Uterus (tissue), 4 donors: ENCODE measurements around the gene COG7. TPM values are rescaled to one million over a fixed set of nuclear protein-coding genes. Genes with fewer than 3 reads are reported as not detected.

Experiments
- DNase-seq, 2 donors: peaks; one replicate each; pipeline ENCODE4 v3.0.0-alpha.2; 2019 to 2020
- H3K27ac ChIP-seq, 2 donors: fragments of 200-600 bp; sonication (generic); 1 replicate in 1 of 2; 2 replicates in 1 of 2; pipeline ENCODE4 v1.5.1; 2016 to 2018
- H3K27me3 ChIP-seq, 2 donors: fragments of 200-600 bp; sonication (generic); one replicate each; pipeline ENCODE4 v1.5.1; 2018 to 2019; ENCODE audit warnings: control low read depth in 1 of 2
- H3K36me3 ChIP-seq, 2 donors: fragments of 200-600 bp; sonication (generic); one replicate each; pipeline ENCODE4 v1.5.1; 2019; ENCODE audit warnings: control low read depth in 1 of 2
- H3K4me1 ChIP-seq, 2 donors: fragments of 200-600 bp; sonication (generic); one replicate each; pipeline ENCODE4 v1.5.1; 2018 to 2019; ENCODE audit warnings: control low read depth in 1 of 2
- H3K4me3 ChIP-seq, 2 donors: fragments of 200-600 bp; sonication (generic); 1 replicate in 1 of 2; 2 replicates in 1 of 2; pipeline ENCODE4 v1.5.1; 2018 to 2019; ENCODE audit warnings: mild to moderate bottlenecking in 1 of 2
- H3K9me3 ChIP-seq, 2 donors: fragments of 200-600 bp; sonication (generic); one replicate each; pipeline ENCODE4 v1.5.1; 2019; ENCODE audit warnings: control low read depth in 1 of 2
- POLR2A ChIP-seq, 2 donors: fragments of 450-650 bp; IDR thresholded peaks; one replicate each; pipeline ENCODE4 v1.6.1; 2016; ENCODE audit warnings: antibody characterized with exemption in 2 of 2, mild to moderate bottlenecking in 1 of 2, moderate library complexity in 1 of 2
- intact Hi-C: fragments of 100-400 bp; cut with DNase I; formaldehyde crosslinking; loops from one replicate; pipeline ENCODE4 v1.15.1; 2023; ENCODE audit warnings: low total_unique reads
- total RNA-seq, 4 donors: library from RNA; depleted of rRNA in 3 of 4; stranded (reverse); fragments of >200 nt in 3 of 4; gene quantifications; one replicate each; pipeline versions ENCODE4 v1.1.0 to v1.2.4, GENCODE V29; 2014 to 2023
- TF ChIP-seq, protein P1 (sequence below), 4 experiments: fragments of 200-600 bp in 2 of 4; fragments of 450-650 bp in 2 of 4; sonication (generic) in 2 of 4; IDR thresholded peaks; one replicate each; pipeline ENCODE4 v1.5.1; 2016 to 2019; ENCODE audit warnings: antibody characterized with exemption in 4 of 4, mild to moderate bottlenecking in 2 of 4, moderate library complexity in 1 of 4
- donor health status: DM: yes; HTN: yes; CAD: no.

COG7 gene
- total RNA-seq, 4 donors from 2014 or later, result 11.5 to 393 (median 32.2) TPM

- no peak overlapping the region for H3K4me3 ChIP-seq
- no peak for DNase-seq
- no peaks in the 10 kb centered on the region for H3K36me3 ChIP-seq
- H3K9me3 ChIP-seq, result no peaks in the 10 kb centered on the region
- TF ChIP-seq, protein P1, sequence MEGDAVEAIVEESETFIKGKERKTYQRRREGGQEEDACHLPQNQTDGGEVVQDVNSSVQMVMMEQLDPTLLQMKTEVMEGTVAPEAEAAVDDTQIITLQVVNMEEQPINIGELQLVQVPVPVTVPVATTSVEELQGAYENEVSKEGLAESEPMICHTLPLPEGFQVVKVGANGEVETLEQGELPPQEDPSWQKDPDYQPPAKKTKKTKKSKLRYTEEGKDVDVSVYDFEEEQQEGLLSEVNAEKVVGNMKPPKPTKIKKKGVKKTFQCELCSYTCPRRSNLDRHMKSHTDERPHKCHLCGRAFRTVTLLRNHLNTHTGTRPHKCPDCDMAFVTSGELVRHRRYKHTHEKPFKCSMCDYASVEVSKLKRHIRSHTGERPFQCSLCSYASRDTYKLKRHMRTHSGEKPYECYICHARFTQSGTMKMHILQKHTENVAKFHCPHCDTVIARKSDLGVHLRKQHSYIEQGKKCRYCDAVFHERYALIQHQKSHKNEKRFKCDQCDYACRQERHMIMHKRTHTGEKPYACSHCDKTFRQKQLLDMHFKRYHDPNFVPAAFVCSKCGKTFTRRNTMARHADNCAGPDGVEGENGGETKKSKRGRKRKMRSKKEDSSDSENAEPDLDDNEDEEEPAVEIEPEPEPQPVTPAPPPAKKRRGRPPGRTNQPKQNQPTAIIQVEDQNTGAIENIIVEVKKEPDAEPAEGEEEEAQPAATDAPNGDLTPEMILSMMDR (IDR thresholded peaks at IDR 0.05), result no peak
- TF ChIP-seq POLR2A (IDR thresholded peaks at IDR 0.05), result no peak
- H3K4me1 ChIP-seq, result no peaks in the 10 kb centered on the region
- H3K27ac ChIP-seq, result no peak overlapping the region
- no peaks in the 10 kb centered on the region for H3K27me3 ChIP-seq
- intact Hi-C loops, result no loop called here
These were observed 38.3 kb downstream of the COG7 start for GRCh38 chr16:23414731-23415130.

DNA sequence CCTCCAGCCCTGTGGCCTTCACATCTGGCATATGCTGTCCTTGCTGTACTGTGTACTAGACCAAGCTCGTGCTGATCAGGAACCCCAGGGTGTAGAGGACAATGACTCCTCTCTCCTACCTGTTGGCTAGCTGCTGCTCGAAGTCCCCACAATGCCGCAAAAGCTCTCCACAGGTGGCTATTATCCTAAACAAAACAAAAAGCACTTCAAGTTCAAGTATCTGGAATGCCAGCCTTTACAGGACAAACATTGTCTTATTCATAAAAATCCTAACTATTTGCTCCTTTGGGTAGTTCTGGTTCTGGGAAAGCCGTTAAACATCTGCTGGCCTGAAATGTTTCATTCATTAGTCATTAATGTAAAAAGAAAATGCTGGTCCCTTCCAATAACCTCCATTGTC is 42.8 kb downstream of the COG7 start:
- no peak for DNase-seq
- H3K9me3 ChIP-seq, result no peaks in the 10 kb centered on the region
- H3K36me3 ChIP-seq, result no peaks in the 10 kb centered on the region
- H3K4me3 ChIP-seq, result no peak overlapping the region
- H3K4me1 ChIP-seq, result no peaks in the 10 kb centered on the region
- intact Hi-C loops, result no loop called here
- H3K27ac ChIP-seq, result no peak overlapping the region
- no peaks in the 10 kb centered on the region for H3K27me3 ChIP-seq
- TF ChIP-seq, protein P1 (IDR thresholded peaks at IDR 0.05), result no peak
- TF ChIP-seq POLR2A (IDR thresholded peaks at IDR 0.05), result no peak

DNA sequence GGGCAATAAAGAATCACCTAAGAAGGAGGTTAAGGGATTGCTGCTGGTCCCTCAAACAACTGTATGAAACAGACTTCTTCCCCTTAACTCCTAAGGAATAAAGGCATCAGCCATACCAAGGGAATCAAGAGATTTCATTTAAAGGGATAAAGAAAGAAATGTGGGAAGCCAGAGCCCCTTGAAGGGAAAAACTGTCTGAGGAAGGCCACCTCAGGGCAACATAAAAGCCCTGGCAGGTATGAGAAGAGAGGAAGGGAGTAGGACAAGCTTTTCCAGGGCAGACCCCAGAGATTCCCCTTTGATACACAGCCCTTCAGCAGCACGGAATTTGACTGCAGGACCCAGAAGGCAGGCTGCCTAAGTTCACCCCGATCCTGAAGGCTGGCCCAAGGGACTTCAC is 43.5 kb downstream of the COG7 start:
- DNase-seq, result no peak
- Histone ChIP-seq H3K27me3 (no peaks in the 10 kb centered on the region), H3K9me3 (no peaks in the 10 kb centered on the region), H3K4me3 (no peak overlapping the region), H3K27ac (no peak overlapping the region), H3K36me3 (no peaks in the 10 kb centered on the region), H3K4me1 (no peaks in the 10 kb centered on the region)
- TF ChIP-seq, protein P1 (IDR thresholded peaks at IDR 0.05), result no peak
- TF ChIP-seq POLR2A (IDR thresholded peaks at IDR 0.05), result no peak
- intact Hi-C loops, result no loop called here

- intact Hi-C loops, result no loop called here
- H3K27me3 ChIP-seq, result no peaks in the 10 kb centered on the region
- H3K27ac ChIP-seq, result no peak overlapping the region
- H3K36me3 ChIP-seq, result no peaks in the 10 kb centered on the region
- DNase-seq, result no peak
- no peaks in the 10 kb centered on the region for H3K9me3 ChIP-seq
- no peaks in the 10 kb centered on the region for H3K4me1 ChIP-seq
- no peak overlapping the region for H3K4me3 ChIP-seq
- no peak for TF ChIP-seq POLR2A (IDR thresholded peaks at IDR 0.05)
- TF ChIP-seq, protein P1 (IDR thresholded peaks at IDR 0.05), result no peak
These were observed 44.1 kb downstream of the COG7 start for GRCh38 chr16:23408823-23409298.

DNA sequence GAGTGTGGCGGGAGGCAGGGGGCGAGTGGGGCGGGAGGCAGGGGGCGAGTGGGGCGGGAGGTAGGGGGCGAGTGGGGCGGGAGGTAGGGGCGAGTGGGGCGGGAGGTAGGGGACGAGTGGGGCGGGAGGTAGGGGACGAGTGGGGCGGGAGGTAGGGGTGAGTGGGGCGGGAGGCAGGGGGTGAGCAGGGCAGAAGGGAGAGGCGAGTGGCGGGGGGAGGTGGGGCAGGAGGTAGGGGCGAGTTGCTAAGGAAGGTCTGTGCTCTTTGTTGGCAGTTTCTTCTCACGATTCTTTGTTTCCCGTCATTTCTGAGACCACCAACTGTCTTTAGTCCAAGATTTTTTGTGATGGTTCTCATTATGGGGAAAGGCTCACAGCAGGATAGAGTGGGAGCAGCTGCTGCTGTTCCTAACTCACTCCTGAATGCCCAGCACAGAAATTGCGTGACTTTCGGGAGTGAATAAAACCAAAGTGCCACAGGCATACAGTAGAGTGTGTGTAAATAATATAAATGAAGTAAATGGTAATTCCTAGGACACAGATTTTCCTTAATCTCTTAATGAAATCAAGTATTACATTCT is 44.7 kb downstream of the COG7 start:
- intact Hi-C loops, result no loop called here
- Histone ChIP-seq H3K4me1 (no peaks in the 10 kb centered on the region), H3K27ac (no peak overlapping the region), H3K36me3 (no peaks in the 10 kb centered on the region), H3K27me3 (no peaks in the 10 kb centered on the region), H3K9me3 (no peaks in the 10 kb centered on the region), H3K4me3 (no peak overlapping the region)
- DNase-seq, result no peak
- no peak for TF ChIP-seq POLR2A (IDR thresholded peaks at IDR 0.05)
- TF ChIP-seq, protein P1 (IDR thresholded peaks at IDR 0.05), result no peak
